Measurements from ENCODE around the gene MAPK10.

GRCh38 chr4:86151196-86151595, 208.7 kb downstream of the MAPK10 start:
- TF ChIP-seq CTCF (IDR thresholded peaks at IDR 0.05; ENCODE audit: low read depth, low read length) (no peak), EZH2phosphoT487 (IDR thresholded peaks at IDR 0.05; ENCODE audit: low read depth) (no peak)
